Progenitor cell of endocrine pancreas (in vitro differentiated cells): ENCODE measurements around the gene VASH1. TPM values are rescaled to one million over a fixed set of nuclear protein-coding genes. Genes with fewer than 3 reads are reported as not detected.
"Not testable (repeated sequence)": the region's sequence is repeated elsewhere in the genome, so short reads cannot be mapped to it uniquely, and the experiment has no call there.

ENCODE experiments used
- DNase-seq: peaks from one replicate; pipeline ENCODE4 v3.0.0; 2021; ENCODE audit warnings: low spot score; ENCODE audit not compliant: unreplicated experiment
- H3K27ac Mint-ChIP-seq: 2 replicates; pipeline ENCODE4 v1.8.0; 2021; ENCODE audit warnings: mild to moderate bottlenecking, moderate library complexity, mixed read lengths
- H3K27me3 Mint-ChIP-seq: 2 replicates; pipeline ENCODE4 v1.8.0; 2021; ENCODE audit warnings: mixed read lengths
- H3K36me3 Mint-ChIP-seq: 2 replicates; pipeline ENCODE4 v1.8.0; 2022; ENCODE audit warnings: mixed read lengths; ENCODE audit not compliant: insufficient read depth
- H3K4me1 Mint-ChIP-seq: 2 replicates; pipeline ENCODE4 v1.8.0; 2021; ENCODE audit warnings: low read depth, mixed read lengths
- H3K4me3 Mint-ChIP-seq: 2 replicates; pipeline ENCODE4 v1.8.0; 2021; ENCODE audit warnings: low read depth, mild to moderate bottlenecking, moderate library complexity, mixed read lengths
- H3K9me3 Mint-ChIP-seq: 2 replicates; pipeline ENCODE4 v1.8.0; 2021; ENCODE audit warnings: low read depth, mixed read lengths
- total RNA-seq: library from RNA; stranded (reverse); gene quantifications from 2 replicates; pipeline ENCODE4 v1.2.1, GENCODE V29; 2021
- TF ChIP-seq, protein P1 (sequence below): fragments of 200-600 bp; sonication (generic); IDR thresholded peaks from one replicate; pipeline ENCODE4 v1.5.0; 2021; ENCODE audit warnings: antibody characterized with exemption, mild to moderate bottlenecking; ENCODE audit not compliant: unreplicated experiment

The VASH1 gene
- total RNA-seq, 1 donor from 2014 or later: 43.2 TPM

DNA sequence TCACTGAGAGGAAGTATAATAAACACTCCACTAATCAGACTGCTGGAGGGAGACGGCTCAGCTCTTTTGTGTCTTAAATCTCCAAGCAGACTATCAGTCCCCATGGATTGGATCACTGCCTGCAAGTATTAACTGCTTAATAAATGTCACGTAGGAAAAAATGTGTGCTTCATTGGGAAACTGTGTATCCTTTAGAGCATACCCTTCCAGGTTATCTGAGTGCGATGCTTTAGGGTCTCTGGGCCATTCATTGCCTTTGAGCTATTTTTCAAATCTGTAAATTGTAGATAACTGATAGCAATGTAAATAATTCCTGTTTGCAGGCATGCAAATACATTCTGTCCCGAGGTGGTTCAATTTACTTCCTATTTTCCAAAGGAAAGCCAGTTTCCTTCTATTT, 45.0 kb upstream of the VASH1 start:
- Mint-ChIP-seq H3K9me3 (peaks cover 4% of the 10 kb centered on the region), H3K36me3 (no peaks in the 10 kb centered on the region), H3K27me3 (no peaks in the 10 kb centered on the region), H3K27ac (no peak overlapping the region), H3K4me3 (no peak overlapping the region), H3K4me1 (peaks cover 13% of the 10 kb centered on the region)
- TF ChIP-seq, protein P1, sequence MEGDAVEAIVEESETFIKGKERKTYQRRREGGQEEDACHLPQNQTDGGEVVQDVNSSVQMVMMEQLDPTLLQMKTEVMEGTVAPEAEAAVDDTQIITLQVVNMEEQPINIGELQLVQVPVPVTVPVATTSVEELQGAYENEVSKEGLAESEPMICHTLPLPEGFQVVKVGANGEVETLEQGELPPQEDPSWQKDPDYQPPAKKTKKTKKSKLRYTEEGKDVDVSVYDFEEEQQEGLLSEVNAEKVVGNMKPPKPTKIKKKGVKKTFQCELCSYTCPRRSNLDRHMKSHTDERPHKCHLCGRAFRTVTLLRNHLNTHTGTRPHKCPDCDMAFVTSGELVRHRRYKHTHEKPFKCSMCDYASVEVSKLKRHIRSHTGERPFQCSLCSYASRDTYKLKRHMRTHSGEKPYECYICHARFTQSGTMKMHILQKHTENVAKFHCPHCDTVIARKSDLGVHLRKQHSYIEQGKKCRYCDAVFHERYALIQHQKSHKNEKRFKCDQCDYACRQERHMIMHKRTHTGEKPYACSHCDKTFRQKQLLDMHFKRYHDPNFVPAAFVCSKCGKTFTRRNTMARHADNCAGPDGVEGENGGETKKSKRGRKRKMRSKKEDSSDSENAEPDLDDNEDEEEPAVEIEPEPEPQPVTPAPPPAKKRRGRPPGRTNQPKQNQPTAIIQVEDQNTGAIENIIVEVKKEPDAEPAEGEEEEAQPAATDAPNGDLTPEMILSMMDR: no peak
- DNase-seq: no peak

DNA sequence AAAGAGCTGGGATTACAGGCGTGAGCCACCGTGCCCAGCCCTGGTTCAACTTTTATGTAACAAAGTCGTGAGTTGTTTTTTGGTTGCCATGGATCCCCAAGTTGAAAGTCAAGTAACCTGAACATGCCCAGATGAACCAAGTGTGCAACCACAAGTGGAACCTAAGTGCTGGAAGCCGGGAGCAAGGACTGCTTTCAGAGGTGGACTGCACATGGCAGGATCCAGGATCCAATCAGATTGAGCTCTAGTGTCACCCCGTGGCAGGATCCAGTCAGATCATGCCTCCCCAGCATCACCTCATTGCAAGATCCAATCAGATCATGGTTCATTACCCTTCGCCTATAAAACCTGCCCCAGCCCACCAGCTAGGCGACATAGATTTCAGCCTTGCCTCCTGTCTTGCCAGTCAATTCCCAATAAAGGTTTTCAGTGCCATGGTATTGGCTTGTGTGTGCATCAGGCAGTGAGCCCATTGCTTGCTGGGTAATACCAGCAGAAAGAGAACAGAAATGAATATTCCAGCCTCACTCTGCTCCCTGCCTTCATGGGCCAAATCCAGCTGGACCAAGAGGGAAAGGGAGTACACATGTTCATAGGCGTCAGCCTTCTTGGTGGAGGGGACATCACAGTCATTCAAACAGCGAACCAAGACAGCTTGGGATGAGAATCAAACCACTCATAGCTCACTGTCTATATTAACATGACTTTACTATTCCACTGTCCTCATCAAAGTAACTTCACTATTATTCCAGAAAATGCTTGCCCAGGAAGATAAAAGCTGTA, 43.6 kb upstream of the VASH1 start:
- H3K9me3 Mint-ChIP-seq: peaks cover 4% of the 10 kb centered on the region
- DNase-seq: no peak
- no peaks in the 10 kb centered on the region for H3K27me3 Mint-ChIP-seq
- H3K36me3 Mint-ChIP-seq: no peaks in the 10 kb centered on the region
- no peak overlapping the region for H3K4me3 Mint-ChIP-seq
- H3K4me1 Mint-ChIP-seq: peaks cover 13% of the 10 kb centered on the region
- TF ChIP-seq, protein P1: no peak
- no peak overlapping the region for H3K27ac Mint-ChIP-seq

DNA sequence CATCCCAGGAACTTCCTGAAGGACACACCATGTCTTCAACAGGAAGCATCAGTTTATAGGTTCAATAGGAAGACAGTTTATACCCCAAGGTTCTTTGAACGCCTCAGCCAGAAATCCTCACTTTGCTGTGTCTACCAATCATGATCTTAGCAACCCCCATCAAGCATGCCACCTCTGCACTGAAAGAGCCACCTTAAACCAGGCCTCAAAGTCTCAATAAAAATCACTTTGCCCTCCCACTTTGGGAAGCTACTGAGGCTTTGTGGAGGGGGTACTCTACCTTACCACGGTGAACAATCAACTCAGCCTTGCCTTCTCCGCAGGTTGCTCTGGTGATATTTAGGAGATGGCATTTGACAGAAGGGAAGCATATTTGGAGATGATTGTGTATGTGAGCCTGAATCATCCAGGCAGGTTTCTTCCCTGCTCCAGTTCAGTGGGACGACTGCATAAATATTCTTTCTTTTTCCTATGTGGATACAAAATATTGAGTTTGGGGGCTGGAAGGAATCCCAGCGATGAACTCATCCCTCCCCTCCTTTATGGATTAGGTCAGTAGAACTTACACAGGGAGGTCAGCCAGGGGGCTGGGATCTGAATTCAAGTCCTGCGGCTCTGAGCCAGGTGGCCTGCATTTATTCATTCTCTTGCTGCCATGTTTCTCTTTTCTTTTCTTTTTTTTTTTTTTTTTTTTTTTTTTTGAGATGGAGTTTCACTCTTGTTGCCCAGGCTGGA, 42.8 kb upstream of the VASH1 start:
- Mint-ChIP-seq H3K9me3 (peaks cover 4% of the 10 kb centered on the region), H3K4me1 (peaks cover 12% of the 10 kb centered on the region), H3K27ac (no peak overlapping the region), H3K36me3 (no peaks in the 10 kb centered on the region), H3K27me3 (no peaks in the 10 kb centered on the region), H3K4me3 (no peak overlapping the region)
- DNase-seq: no peak
- TF ChIP-seq, protein P1: no peak

- H3K4me3 Mint-ChIP-seq: no peak overlapping the region
- TF ChIP-seq, protein P1: no peak
- DNase-seq: no peak
- peaks cover 5% of the 10 kb centered on the region for H3K27me3 Mint-ChIP-seq
- no peaks in the 10 kb centered on the region for H3K36me3 Mint-ChIP-seq
- no peak overlapping the region for H3K27ac Mint-ChIP-seq
- H3K9me3 Mint-ChIP-seq: peaks cover 4% of the 10 kb centered on the region
- peaks cover 10% of the 10 kb centered on the region for H3K4me1 Mint-ChIP-seq
Measured at GRCh38 chr14:76719666-76720065, 41.6 kb upstream of the VASH1 start.

- no peak for DNase-seq
- Mint-ChIP-seq H3K4me1 (peaks cover 10% of the 10 kb centered on the region), H3K36me3 (no peaks in the 10 kb centered on the region), H3K27me3 (peaks cover 9% of the 10 kb centered on the region), H3K27ac (peak overlapping the region; percentile 71), H3K9me3 (peaks cover 4% of the 10 kb centered on the region), H3K4me3 (no peak overlapping the region)
- TF ChIP-seq, protein P1: no peak
Measured at GRCh38 chr14:76720382-76720813, 40.9 kb upstream of the VASH1 start.

DNA sequence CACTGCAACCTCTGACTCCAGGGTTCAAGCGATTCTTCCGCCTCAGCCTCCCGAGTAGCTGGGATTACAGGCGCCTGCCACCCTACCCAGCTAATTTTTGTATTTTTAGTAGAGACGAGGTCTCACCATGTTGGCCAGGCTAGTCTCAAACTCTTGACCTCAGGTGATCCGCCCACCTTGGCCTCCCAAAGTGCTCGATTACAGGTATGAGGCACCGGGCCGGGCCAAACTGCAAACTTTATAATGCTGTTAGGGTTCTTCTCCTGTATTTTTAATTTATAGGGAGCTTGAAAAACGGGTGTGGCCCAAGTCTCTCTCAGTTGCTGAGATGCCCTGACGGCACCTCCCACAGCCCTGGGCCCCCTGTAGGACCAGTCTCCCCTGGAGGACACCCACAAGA, 39.8 kb upstream of the VASH1 start:
- not testable (repeated sequence) for H3K4me3 Mint-ChIP-seq, H3K4me1 Mint-ChIP-seq, H3K36me3 Mint-ChIP-seq, DNase-seq, H3K27ac Mint-ChIP-seq, H3K9me3 Mint-ChIP-seq
- peaks cover 11% of the 10 kb centered on the region for H3K27me3 Mint-ChIP-seq
